Fibroblast of upper back skin (primary cell): ENCODE measurements around the gene PBX3.

Experiments used
- DNase-seq: peaks from one replicate; pipeline ENCODE4 v3.0.0-alpha.2; 2013

The PBX3 gene

DNA sequence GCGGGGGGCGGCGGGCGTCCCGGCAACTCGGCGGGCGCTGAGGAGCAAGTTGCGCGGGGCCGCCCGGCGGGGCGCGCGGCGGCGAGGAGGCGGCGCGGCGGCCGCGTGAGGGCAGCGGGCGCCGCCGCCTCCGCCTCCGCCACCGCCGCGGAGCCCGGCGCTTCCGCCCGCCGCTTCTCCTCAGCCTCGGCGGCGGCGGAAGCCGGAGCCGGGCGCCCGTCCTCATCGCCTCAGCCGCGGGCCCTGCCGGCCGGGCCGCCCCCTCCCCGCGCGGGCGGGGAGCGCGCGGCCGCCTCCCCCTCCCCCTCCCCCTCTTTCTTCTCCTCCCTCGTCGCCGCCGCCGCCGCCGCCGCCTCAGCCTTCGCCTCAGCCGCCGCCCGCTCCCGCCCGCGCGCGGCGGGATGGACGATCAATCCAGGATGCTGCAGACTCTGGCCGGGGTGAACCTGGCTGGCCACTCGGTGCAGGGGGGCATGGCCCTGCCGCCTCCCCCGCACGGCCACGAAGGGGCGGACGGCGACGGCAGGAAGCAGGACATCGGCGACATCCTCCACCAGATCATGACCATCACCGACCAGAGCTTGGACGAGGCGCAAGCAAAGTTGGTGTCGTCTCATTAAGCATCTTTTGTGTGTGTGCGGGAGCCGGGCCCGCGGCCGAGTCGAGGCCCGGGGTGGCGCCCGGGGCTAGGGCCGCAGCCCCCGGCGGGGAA, at the start of gene PBX3:
PBX3 (plus strand) TSS at position 321 of the 712 bp plus-strand sequence.
- DNase-seq, result peak; percentile 40

DNA sequence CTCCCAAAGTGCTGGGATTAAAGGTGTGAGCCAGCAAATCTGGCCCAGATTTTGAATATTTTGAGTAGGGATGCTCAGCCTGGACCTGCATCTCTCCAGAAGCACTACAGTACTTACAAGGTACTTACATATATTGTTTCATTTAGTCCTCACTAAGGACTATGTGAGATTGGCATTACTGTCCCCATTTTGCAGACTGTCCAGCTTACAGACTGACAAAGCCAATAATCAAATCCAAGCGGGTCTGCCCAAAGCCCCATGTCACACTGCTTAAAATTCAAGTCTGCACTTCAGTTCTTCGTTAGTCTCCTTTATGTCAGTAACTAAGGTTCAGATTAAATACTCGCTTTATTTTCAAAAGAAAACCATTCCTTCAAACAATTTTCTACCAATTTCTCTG, 47.3 kb upstream of the PBX3 start:
- DNase-seq, result no peak

DNA sequence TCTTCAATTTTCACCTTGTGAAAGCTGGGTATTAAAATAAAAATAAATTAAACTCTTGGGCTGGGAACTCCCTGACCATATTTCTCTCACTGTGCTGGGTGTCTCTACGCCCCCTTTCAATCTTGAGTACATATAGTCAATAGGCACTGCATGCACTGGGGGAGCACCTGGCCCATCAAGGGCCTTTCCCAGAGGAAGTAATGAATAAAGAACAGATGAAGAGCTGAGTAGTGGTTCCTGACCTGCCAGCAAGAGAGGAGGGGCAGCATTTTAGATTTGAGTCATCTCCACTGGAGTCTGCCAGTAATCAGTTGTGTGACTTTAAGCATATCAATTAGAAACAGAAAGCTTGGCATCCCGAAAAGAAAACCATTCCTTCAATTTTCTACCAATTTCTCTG, 46.4 kb upstream of the PBX3 start:
- DNase-seq, result peak; percentile 24

DNA sequence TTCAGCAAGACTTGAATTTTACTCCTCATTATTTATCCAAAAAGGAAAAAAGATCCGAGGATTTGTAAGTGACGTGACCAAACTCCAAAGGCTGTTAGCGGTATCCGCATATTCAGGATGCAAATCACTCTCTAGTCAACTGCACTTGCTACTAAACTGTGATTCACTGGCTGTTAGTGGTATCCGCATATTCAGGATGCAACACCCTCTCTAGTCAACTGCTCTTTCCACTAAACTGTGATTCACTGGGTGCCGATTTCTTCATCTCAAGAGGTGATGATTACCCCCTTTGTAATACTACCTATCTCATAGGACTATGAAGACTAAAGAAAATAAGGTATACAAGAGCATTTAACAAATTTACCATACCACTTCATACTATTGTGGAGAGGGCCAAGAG, 45.8 kb upstream of the PBX3 start:
- peak; percentile 54 for DNase-seq

DNA sequence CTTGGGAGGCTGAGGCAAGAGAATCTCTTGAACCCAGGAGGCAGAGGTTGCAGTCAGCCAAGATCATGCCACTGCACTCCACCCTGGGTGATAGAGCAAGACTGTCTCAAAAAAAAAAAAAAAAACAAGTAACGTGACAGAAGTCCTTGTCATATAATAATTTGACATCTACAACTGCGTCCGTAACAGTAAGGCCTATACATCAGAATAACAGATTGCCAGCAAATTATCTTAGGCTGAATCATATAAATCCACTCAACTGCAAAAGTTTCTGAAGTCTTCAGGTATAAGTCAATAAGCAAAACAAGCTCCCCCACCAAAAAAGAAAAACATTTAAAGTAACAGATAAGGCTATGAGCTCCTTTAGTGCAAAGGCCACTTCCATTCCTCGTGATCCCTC, 43.5 kb upstream of the PBX3 start:
- no peak for DNase-seq

DNA sequence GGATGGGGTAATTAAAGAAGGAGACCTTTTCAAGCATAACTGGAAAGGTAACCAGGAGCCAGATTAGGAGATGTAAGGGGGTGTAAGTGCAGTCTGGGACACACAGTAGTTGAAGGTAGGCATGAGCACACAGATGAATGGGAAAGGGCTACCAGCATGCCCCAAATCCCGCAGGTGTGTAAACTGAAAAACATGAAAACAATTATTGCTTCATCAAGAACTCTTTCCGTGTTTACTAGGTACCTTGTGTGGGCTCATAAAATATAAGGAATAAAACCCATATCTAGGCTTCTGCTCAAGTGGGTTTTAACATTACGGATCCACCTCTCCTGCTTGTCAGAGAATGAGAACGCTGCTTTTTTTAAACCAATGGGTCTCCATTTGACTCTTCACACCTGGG, 41.3 kb upstream of the PBX3 start:
- DNase-seq, result no peak

DNA sequence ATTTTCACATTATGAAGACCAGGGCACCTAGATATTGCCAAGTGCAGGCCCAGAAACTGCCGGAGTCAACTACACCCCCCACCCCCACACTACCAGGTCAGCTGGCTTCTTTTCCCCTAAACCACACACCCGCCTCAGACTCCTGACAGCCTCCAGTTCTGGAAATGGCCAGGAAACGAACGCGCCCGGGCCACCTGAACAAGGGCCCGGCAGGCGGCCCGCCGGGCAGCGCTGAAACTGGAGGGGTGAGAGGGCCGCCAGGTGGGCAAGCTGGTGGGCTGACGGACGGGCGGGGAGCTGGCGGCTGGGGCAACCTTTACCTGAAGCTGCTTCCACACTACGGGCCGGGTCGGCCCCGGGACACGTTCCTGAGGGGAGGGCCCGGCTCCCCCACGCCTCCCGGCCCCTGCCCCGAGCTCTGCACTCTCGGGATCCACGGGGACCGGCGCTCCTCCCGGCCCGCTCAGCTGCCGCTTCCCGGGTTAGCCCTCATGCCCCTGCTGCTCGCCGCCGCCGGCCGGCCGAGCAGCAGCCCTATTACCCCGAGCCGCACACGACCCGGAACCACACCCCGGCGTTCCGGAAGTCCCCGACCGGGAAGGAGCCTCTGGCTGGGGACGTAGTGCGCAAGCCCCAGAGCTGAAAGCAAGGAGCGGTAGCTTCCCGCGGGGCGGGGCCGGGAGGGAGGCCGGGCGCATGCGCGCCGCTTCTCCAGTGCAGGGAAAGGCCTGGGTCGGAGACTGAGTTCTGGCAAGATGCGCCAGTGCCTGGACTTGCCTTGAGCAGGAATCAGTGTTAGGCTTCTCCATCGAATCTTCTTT, 40.3 kb upstream of the PBX3 start, which contains the start of gene MAPKAP1:
MAPKAP1 (minus strand) TSS at position 558 of the 821 bp plus-strand sequence. CDS start 34,634 bp downstream, outside the sequence.
- DNase-seq, result peak; percentile 96

DNA sequence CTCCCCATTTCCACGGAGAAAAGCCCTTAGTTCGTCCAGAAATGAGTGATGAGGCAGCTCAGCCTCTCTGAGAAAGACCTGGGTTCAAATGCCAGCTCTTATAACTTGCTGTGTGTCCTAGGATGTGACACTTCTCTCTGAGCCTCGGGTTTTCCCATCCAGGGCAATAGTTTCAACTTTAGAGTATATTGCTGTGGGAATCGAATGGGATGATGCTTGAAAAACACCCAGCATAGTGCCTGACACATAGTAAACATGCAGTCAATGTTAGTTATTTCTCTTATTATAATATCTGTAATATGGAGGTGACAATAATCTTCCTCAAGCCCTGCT, 39.7 kb upstream of the PBX3 start:
- no peak for DNase-seq

DNA sequence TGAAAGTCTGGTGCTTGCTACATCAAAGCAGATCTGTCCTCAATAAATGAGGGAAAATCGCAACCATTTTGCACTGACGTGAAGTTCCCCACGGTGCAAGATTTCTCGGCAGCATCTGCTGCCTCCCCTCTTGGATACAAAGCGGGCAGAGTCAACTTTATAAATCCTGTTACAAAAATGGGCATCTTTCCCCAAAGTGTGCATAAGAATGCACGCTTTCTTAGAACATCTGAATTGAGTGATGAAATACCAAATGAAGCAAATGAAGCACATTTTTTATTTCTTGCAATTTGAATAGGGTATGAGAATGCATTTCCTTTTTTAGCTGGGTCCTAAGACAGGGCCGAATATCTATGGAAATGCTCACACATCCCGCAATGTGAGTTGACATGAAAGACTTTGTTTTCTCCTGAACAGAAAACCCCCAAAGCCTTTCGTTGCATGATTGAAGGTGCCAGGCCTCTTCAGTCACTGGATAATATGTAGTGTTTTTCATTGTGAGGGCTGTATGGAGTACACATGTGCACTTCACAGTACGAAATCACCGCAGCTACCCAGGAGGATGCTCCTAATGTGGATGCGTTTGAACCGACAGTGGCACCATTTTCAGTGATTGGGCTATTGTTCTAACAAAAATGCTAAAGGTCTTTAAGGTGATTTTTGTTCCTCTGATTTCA, 20.6 kb upstream of the PBX3 start:
- DNase-seq, result no peak

DNA sequence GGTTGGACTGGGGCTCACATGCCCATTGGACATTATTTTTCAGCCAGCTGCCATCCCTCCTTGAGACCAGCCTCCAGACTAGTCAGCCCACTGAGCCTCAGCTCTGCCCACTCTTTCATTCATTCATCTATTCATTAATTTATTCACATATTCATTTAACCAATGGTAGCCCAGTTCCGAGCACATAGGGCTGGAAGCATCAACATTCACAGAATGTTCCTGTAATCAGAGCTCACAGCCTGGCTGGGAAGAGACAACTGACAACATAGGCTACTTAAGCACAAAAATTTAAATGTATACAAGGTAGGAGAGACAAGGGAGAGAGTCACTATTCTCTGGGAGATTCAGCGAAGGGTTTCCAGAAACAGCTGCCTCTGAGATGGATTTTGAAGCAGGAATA, 17.0 kb upstream of the PBX3 start:
- DNase-seq, result no peak

DNA sequence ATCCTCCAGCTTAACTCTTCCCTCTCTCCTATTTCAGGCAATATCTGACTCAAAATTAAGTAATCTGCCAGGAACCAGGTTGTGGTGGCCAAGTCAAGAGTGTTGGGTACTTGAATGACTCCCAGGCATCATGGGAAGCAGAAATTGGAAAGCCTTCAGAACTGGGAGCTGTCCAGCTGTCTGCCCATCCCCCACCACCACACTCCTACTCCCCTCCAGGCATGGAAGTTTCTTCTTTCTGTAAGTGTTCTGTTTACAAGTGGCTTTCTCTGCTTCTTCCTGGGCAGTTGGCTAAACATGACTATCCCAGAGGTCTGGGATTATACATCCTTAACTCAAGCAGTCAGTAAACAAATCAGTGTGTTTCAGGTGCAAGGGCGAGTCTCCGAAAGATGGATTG, 14.6 kb upstream of the PBX3 start:
- no peak for DNase-seq

DNA sequence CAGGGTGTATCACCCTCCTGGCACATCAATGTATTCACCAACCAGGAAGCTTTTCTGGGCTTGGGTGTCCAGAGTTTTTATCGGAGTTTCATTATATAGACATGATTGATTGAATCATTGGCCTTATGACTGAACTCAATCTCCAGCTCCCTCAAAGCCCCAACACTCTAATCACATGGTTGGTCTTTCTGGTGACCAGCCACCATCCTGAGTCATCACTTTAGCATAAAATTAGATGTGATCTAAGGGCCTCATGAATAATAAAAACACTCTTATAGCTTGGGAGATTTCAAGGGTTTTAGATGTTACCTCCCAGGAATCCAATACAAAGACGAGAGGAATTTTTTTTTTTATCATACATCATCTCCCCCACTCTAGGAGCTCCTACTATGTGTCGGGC, 7.7 kb upstream of the PBX3 start:
- DNase-seq, result peak; percentile 43

DNA sequence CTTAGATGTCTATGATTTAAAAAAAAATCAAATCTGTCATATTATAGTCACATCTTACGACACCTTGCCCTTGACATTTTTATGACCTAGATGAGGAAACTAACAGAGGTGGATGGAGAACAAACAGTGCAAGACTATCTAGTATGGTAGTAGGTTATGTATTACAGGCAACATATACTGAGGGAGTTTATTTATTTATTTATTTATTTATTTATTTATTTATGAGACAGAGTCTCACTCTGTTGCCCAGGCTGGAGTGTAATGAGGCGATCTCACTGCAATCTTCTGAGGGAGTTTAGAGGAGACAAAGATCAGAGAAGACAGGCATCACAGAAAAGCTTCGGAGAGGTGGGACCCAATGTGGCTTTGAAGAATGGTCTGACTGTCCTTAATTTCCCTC, 4.5 kb upstream of the PBX3 start:
- DNase-seq, result no peak

DNA sequence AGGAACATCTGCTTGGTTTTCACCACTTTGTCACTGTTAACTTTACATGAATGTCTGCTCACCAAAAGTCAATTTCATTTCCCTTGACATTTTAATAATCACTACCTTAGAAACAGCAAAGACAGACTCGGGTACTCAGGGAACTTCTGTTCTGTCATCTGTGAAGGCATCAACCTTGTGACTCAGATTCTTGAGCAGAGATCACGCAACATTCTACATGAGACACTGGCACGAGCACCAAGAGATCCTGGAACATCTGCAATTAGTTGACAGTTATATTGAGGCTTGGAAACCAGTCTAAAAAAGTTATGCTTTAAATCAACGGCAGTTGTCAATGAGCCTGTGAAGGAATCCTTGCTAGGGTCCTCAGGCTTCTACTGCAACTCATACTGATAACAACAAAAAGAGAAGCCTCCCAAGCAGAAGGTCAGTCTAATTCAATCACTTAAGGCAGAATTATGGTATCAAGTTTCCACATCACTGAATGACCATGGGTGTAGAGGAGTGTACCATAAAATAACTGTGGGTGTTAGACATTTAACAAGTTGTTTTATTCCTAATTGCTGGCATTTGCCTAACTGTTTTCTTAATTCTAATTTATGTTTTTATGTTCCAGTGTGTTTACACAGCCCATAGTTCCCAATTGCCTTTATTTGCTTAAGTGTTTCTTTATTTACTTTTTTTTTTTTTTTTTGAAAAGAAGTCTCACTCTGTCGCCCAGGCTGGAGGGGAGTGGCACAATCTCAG, 3.3 kb upstream of the PBX3 start:
- peak; percentile 44 for DNase-seq

DNA sequence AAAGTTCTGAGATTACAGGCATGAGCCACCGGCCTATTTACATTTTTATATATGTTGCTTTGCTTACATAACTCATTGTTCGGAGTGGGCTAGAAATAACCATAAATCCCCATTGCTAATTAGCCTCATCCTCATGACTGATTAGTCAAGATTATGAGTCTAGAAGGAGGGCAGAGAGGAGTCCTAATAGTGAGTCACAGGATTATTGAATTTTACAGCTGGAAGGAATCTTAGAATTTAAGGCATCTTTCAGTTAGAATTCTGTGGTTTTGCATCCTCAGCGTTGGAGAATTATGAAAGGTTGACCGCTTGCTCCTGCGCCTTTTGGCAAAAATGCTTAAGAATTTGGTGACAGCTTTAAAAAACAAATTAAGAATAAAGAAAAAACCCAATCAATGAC, 2.6 kb upstream of the PBX3 start:
- peak; percentile 90 for DNase-seq

DNA sequence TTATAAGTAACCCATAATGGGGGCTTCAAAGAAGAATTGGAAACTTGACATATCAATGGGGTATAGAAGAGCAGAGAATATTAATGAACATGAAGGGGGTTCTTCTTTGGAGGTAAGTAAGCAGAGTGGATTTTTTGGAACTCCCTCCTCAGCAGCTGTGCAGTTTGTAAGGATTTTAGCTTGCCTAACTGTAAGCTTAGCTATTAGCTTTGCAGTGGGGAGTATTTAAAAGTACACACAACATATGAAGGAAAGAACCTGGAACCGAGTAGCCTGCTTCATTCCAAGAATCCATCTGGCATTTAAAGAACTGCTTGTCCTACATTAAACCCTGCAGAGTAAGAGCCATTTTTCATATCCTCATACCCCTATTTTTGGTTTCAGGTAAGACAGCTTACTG, 2.2 kb upstream of the PBX3 start:
- peak; percentile 53 for DNase-seq

DNA sequence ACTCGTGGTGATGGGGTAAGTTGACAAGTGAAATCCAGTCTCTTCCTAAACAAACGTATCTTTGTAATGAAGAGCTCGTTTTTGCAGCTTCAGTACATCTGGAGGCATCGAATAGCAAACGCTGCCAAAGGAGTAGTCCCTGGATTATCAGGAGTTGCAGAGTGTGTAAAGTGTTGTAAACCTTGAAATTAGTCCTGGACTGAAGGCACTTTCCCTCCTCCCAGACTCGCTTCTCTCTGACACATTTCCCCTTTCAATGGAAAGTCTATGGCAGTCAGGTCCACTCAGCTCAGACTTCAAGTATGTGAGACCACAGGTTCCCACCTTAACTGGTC, 1.5 kb upstream of the PBX3 start:
- DNase-seq, result no peak

DNA sequence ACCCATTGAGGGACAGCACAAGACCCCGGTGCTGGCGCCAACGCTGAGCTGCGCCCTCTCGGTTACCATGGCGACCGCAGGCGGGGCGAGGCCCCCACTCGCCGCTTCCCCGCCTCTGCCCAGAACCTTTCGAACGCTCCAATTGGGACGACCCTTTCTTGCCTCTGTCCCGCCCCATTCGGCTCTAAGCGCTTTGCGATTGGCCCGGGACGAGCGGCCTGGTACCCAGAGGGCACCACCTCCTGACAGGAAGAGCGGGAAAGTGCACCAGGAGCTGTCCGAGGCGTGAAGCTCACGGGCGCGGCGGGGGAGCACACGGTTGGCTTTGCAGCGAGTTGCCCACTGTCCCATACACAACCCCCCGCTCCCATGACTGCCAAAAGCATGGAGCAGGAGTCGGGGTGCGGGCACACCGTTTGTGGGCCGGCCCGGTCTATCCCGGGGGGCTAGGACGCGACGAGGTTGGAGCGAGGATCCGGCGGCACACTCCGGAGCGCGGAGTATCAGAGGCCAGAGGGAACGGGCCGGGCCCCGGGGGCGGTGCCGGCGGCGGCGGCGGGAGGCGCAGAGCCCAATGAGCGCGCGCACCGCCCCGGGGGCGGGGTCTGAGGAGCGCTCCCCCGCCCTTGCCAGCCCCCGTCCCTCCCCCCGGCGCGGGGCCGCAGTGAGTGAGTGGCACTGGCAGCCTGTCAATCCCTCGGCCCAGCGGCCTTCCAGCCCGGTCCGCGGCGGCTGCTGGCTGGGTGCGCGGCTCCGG, 978 bp upstream of the PBX3 start:
- DNase-seq, result peak; percentile 91

DNA sequence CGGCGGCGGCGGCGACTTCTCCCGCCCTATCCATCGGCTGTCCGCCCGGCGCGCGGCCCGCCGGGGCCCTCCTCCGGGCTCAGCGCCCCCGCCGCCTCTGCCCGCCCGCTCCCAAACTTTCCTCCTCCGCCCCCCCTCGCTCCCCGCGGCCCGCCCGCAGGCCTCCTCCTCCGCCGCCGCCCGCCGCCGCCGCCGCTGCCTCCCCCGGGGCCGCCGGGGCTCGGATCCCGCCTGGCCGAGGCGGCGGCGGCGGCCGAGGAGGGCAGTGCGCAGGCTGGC, 460 bp upstream of the PBX3 start:
- DNase-seq, result no peak

DNA sequence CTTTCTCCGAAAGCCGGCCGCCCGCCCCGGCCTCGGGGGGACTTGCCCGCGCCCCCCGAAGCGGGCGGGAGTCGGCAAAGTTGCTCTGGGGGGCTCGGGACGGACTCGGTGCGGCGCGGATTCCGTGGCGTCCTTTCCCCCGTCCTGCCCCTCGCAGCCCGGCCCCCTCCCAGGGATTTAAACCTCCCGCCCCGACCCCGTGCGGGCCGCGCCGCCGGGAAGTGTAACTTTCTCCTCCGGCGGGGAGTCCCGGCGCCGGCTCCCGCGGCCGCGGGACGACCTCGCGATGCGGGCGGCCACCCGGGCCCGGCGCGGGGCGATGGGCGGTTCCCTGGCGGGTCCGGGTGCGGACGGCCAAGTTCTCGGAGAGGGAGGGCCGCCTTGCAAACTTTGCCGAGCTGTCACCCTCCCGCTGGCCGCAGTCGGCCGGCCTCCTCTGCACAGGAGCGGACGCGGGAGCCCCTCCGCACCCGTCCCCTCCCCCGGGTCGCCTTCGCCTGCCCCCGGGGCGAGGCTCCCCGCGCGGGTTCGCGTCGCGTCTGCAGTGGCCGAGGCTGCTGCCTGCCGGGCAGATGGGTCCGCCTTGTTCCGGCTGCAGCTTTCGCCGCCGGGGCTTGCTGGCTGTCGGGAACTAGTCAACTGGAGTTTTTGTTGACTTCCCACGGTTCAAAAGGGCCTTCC, 732 bp downstream of the PBX3 start:
- DNase-seq, result no peak

DNA sequence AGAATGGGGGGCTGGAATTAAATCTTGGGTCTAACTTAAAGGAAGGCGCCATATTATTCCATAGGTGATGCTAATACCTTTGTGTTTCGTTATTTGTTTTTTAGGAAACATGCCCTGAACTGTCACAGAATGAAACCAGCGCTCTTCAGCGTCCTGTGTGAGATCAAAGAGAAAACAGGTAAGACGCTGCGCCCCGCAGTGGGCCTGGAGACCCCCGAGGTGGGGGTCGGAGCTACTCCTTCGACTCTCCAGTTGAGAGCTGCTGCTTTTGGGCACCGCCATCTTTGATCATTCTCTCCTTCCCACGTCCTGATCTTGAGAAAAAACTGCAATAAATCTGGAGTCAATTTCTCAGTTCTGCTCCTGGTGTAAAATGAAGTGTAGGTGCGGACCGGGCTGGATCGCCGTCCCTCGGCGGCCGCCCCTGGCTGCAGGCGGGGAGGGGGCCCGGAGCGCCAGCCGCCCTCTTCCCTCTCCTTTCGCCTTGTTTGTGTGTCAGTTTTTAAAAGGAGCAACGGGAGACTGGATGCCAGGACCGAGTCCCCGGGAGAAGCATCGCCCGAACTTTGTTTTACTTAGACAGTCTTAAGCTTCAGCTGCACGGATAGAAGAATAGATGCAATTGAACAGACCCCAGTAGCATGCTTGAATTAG, 1.4 kb downstream of the PBX3 start:
- DNase-seq, result no peak
